Pancreas (tissue), 10 donors: Measurements from ENCODE around the gene LRRC46. TPM values are rescaled to one million over a fixed set of nuclear protein-coding genes. Genes with fewer than 3 reads are reported as not detected.

Experiments used
- ATAC-seq, 4 donors: fragments of 200-7000 bp; cut with Tn5 transposase; one replicate each; pipeline versions ENCODE4 v1.8.0 to v1.9.1; 2020; ENCODE audit warnings: mild to moderate bottlenecking in 4 of 4, moderate library complexity in 4 of 4
- DNase-seq, 6 donors: peaks; one replicate each; pipeline ENCODE4 v3.0.0-alpha.2; 2020
- FAIRE-seq: peaks from 2 replicates; lab custom pipeline; 2012; peaks lifted over from hg19 to GRCh38; lab: Jason Lieb, UNC
- H3K27ac ChIP-seq, 4 donors: fragments of 200-600 bp; sonication (generic); 1 replicate in 3 of 4; 2 replicates in 1 of 4; pipeline versions ENCODE4 v1.5.0 to v1.8.0; 2020
- H3K27me3 ChIP-seq, 4 donors: fragments of 200-600 bp; one replicate each; pipeline ENCODE4 v1.8.0; 2021
- H3K36me3 ChIP-seq, 3 donors: fragments of 200-600 bp; sonication (generic) in 1 of 3; one replicate each; pipeline versions ENCODE4 v1.5.0 to v1.8.0; 2020 to 2021
- H3K4me1 ChIP-seq, 3 donors: fragments of 200-600 bp; one replicate each; pipeline ENCODE4 v1.8.0; 2021
- H3K4me3 ChIP-seq, 4 donors: fragments of 200-600 bp; sonication (generic) in 2 of 4; one replicate each; pipeline versions ENCODE4 v1.5.0 to v1.8.0; 2020 to 2021
- H3K9me3 ChIP-seq, 4 donors: fragments of 200-600 bp; one replicate each; pipeline ENCODE4 v1.8.0; 2021
- CTCF ChIP-seq, 4 donors: fragments of 200-600 bp; sonication (generic) in 3 of 4; IDR thresholded peaks; one replicate each; pipeline versions ENCODE4 v1.5.0 to v1.8.0; 2021; ENCODE audit warnings: antibody characterized with exemption in 4 of 4
- WGBS, 2 donors: extraction: QIAGEN DNeasy Blood & Tissue Kit; methylation state at CpG; one replicate each; pipeline ENCODE4 v1.1.7; 2013; 5-methylcytosine and 5-hydroxymethylcytosine counted together
- intact Hi-C, 3 donors: fragments of 100-400 bp; cut with DNase I; formaldehyde crosslinking; loops; one replicate each; pipeline versions ENCODE4 v1.11.1 to v1.14.2; 2022
- polyA plus RNA-seq, 2 donors: library from polyadenylated mRNA; stranded (reverse); fragments of 200-250 nt; gene quantifications; one replicate each; pipeline ENCODE4 v1.2.3, GENCODE V29; 2013
- total RNA-seq, 6 donors: library from RNA; stranded (reverse); fragmentation: NEBNext Ultra II Directional in 4 of 6; extraction: Animal tissue kit (Norgen Biotek cat#: 25700) in 4 of 6; gene quantifications; one replicate each; pipeline versions ENCODE4 v1.2.1 to v1.2.4, GENCODE V29; 2021 to 2023
- donor health status: healthy with polysubstance abuse.
- donor health status: DM: no; HTN: no; CAD: no; lungs with moderate emphysema.
- donor health status: DM: no; HTN: no; CAD: no.
- donor health status: control.
- donor health status: control.
- donor health status: Bipolar disorder and iron deficiency.
- donor health status: DM: yes; HTN: yes; CAD: no.
- donor health status: DM: no; HTN: no; CAD: no.
- donor health status: DM: no; HTN: no; CAD: no.
- donor health status: DM: yes; HTN: yes; CAD: no.

LRRC46 gene
- total and polyA plus RNA-seq, 8 donors: 0.14 to 1.8 (median 0.47) TPM

- DNase-seq (peak in 1 of 6 donors; percentile 14), ATAC-seq (no peak), FAIRE-seq (no peak)
- no peak overlapping the region for H3K27ac ChIP-seq
- peaks cover 0 to 47% (median 19%) of the 10 kb centered on the region in 3 donors for H3K36me3 ChIP-seq
- peaks cover 0 to 14% (median 4%) of the 10 kb centered on the region in 3 donors for H3K4me1 ChIP-seq
- WGBS, 2 donors: 80 to 85% methylated on average over 10 of the region's 10 CpGs
- no peaks in the 10 kb centered on the region for H3K9me3 ChIP-seq
- H3K27me3 ChIP-seq: no peaks in the 10 kb centered on the region
- no peak overlapping the region for H3K4me3 ChIP-seq
- TF ChIP-seq CTCF (IDR thresholded peaks at IDR 0.05): no peak
- intact Hi-C loops: no loop called here
Measured at GRCh38 chr17:47819475-47819874, 12.0 kb upstream of the LRRC46 start.

- peak in 1 of 4 donors; percentile 5 for ATAC-seq
- 53 to 56% methylated on average over 12 of the region's 12 CpGs for WGBS, 2 donors
- Histone ChIP-seq H3K4me3 (peak overlapping the region in 2 of 4 donors; percentile 71 to 85), H3K36me3 (peaks cover 0 to 41% (median 21%) of the 10 kb centered on the region in 3 donors), H3K4me1 (peaks cover 0 to 14% (median 4%) of the 10 kb centered on the region in 3 donors), H3K9me3 (no peaks in the 10 kb centered on the region), H3K27ac (no peak overlapping the region), H3K27me3 (no peaks in the 10 kb centered on the region)
- intact Hi-C loops: no loop called here
- TF ChIP-seq CTCF (IDR thresholded peaks at IDR 0.05): no peak
- no peak for FAIRE-seq
- DNase-seq: peak in 1 of 6 donors; percentile 34
Measured at GRCh38 chr17:47820033-47820789, 11.3 kb upstream of the LRRC46 start.

DNA sequence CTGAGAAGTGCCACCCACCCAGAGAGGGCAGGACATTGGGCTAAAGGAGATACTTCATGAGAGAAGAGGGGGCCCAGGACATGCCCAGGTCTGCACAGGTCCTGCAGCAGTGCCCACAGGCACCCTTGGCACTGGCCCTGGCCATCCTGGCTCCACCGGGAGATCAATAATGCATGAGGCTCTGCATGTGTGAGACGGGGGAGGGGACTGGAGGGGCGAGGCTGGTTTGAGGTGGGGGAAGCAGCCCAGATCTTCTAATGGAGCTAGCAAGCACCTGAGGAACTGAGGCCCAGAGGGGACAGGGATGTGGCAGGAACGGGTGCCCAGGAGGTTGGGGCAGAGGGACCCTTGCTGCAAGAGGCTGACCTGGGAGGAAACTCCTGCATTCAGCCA, 10.4 kb upstream of the LRRC46 start:
- Histone ChIP-seq H3K36me3 (peaks cover 0 to 34% (median 28%) of the 10 kb centered on the region in 3 donors), H3K9me3 (no peaks in the 10 kb centered on the region), H3K27me3 (no peaks in the 10 kb centered on the region), H3K27ac (peak overlapping the region; percentile 42 to 71 (median 62)), H3K4me1 (peaks cover 0 to 14% (median 4%) of the 10 kb centered on the region in 3 donors), H3K4me3 (peak overlapping the region; percentile 51 to 85 (median 68))
- DNase-seq (peak in 2 of 6 donors; percentile 51 to 63), ATAC-seq (peak; percentile 19 to 41 (median 36)), FAIRE-seq (no peak)
- 1 to 5% methylated on average over 4 of the region's 4 CpGs for WGBS, 2 donors
- no peak for TF ChIP-seq CTCF (IDR thresholded peaks at IDR 0.05)
- intact Hi-C loops: no loop called here

GRCh38 chr17:47821424-47822391, 9.8 kb upstream of the LRRC46 start, which contains the start of gene OSBPL7:
Gene OSBPL7 (minus strand): TSS chr17:47821794. CDS start chr17:47820278, 1,516 bp downstream.
- H3K4me3 ChIP-seq: peak within 1 kb of the TSS; percentile 51 to 85 (median 68)
- ATAC-seq: peak; percentile 96 to 98 (median 97)
- H3K36me3 ChIP-seq: peaks cover 0 to 32% (median 29%) of the 10 kb centered on the region in 3 donors
- no peak for TF ChIP-seq CTCF (IDR thresholded peaks at IDR 0.05)
- no peaks in the 10 kb centered on the region for H3K27me3 ChIP-seq
- no peak for FAIRE-seq
- no peaks in the 10 kb centered on the region for H3K9me3 ChIP-seq
- WGBS, 2 donors: 4 to 5% methylated on average over 21 of the region's 21 CpGs
- intact Hi-C loops: no loop called here
- peaks cover 0 to 14% (median 4%) of the 10 kb centered on the region in 3 donors for H3K4me1 ChIP-seq
- peak; percentile 85 to 94 (median 88) for DNase-seq
- peak within 1 kb of the TSS; percentile 42 to 71 (median 62) for H3K27ac ChIP-seq
